Liver (tissue), 9 donors: ENCODE data around the gene PREPL. TPM values are rescaled to one million over a fixed set of nuclear protein-coding genes. Genes with fewer than 3 reads are reported as not detected.

Source experiments
- DNase-seq: peaks from one replicate; pipeline ENCODE4 v3.0.0-alpha.2; 2017; ENCODE audit warnings: low spot score
- H3K27ac ChIP-seq, 2 donors: one replicate each; pipeline ENCODE4 v1.7.0; 2013; ENCODE audit warnings: inconsistent platforms in 2 of 2, low read length in 2 of 2, control low read depth in 1 of 2, low read depth in 1 of 2, mild to moderate bottlenecking in 1 of 2
- H3K27me3 ChIP-seq, 4 donors: one replicate each; pipeline versions ENCODE4 v1.6.1 to v1.7.0; 2013; ENCODE audit warnings: low read length in 3 of 4, inconsistent platforms in 1 of 4, mild to moderate bottlenecking in 1 of 4, moderate library complexity in 1 of 4; ENCODE audit not compliant: control insufficient read depth in 4 of 4, insufficient read depth in 4 of 4
- H3K36me3 ChIP-seq, 4 donors: one replicate each; pipeline versions ENCODE4 v1.6.1 to v1.7.0; 2013; ENCODE audit warnings: low read length in 3 of 4, mild to moderate bottlenecking in 3 of 4, low read depth in 1 of 4, moderate library complexity in 1 of 4; ENCODE audit not compliant: control insufficient read depth in 4 of 4, insufficient read depth in 3 of 4
- H3K4me1 ChIP-seq, 4 donors: one replicate each; pipeline versions ENCODE4 v1.6.1 to v1.7.0; 2013; ENCODE audit warnings: low read length in 3 of 4, mild to moderate bottlenecking in 3 of 4, moderate library complexity in 1 of 4; ENCODE audit not compliant: control insufficient read depth in 4 of 4, insufficient read depth in 4 of 4
- H3K4me3 ChIP-seq, 3 donors: one replicate each; pipeline versions ENCODE4 v1.6.1 to v1.7.0; 2013; ENCODE audit warnings: low read length in 3 of 3, control low read depth in 1 of 3, low read depth in 1 of 3, mild to moderate bottlenecking in 1 of 3
- H3K9ac ChIP-seq, 2 donors: one replicate each; pipeline ENCODE4 v1.7.0; 2013; ENCODE audit warnings: low read length in 2 of 2, mild to moderate bottlenecking in 2 of 2, moderate library complexity in 2 of 2, control low read depth in 1 of 2, low read depth in 1 of 2
- H3K9me3 ChIP-seq, 4 donors: one replicate each; pipeline versions ENCODE4 v1.6.1 to v1.7.0; 2013; ENCODE audit warnings: low read length in 3 of 4; ENCODE audit not compliant: control insufficient read depth in 4 of 4
- FOXA1 ChIP-seq: IDR thresholded peaks from 2 replicates; pipeline ENCODE4 v1.6.1; 2016; ENCODE audit warnings: antibody characterized with exemption
- FOXA2 ChIP-seq: IDR thresholded peaks from 2 replicates; pipeline ENCODE4 v1.6.1; 2016; ENCODE audit warnings: antibody characterized with exemption
- GABPA ChIP-seq, 2 donors: IDR thresholded peaks in 1 of 2; conservative IDR thresholded peaks in 1 of 2; 2 replicates each; pipeline ENCODE4 v1.6.1; 2016; ENCODE audit warnings: antibody characterized with exemption in 2 of 2, mild to moderate bottlenecking in 1 of 2, moderate library complexity in 1 of 2
- HNF4G ChIP-seq: IDR thresholded peaks from 2 replicates; pipeline ENCODE4 v1.6.1; 2016; ENCODE audit warnings: antibody characterized with exemption
- RAD21 ChIP-seq, 2 donors: IDR thresholded peaks; 2 replicates each; pipeline ENCODE4 v1.6.1; 2016; ENCODE audit warnings: antibody characterized with exemption in 2 of 2, mild to moderate bottlenecking in 2 of 2
- RXRA ChIP-seq, 2 donors: IDR thresholded peaks; 2 replicates each; pipeline ENCODE4 v1.6.1; 2017 to 2018; ENCODE audit warnings: antibody characterized with exemption in 2 of 2, mild to moderate bottlenecking in 1 of 2
- TAF1 ChIP-seq: conservative IDR thresholded peaks from 2 replicates; pipeline ENCODE4 v1.6.1; 2016; ENCODE audit warnings: antibody characterized with exemption, mild to moderate bottlenecking
- WGBS: extraction: QIAGEN DNeasy Blood & Tissue Kit; methylation state at CpG from one replicate; pipeline ENCODE4 v1.1.7; 2013; 5-methylcytosine and 5-hydroxymethylcytosine counted together
- polyA plus RNA-seq, 2 donors: library from polyadenylated mRNA; stranded (reverse) in 1 of 2; unstranded in 1 of 2; fragments of 200-250 nt in 1 of 2; fragments of >200 nt in 1 of 2; fragmentation: Nextera tagmentation in 1 of 2; extraction: Ambion mirVana in 1 of 2; gene quantifications; one replicate each; pipeline versions ENCODE4 v1.2.1 to v1.2.3, GENCODE V29; 2013 to 2015
- total RNA-seq, 2 donors: library from RNA; depleted of rRNA; stranded (reverse); fragments of >200 nt; gene quantifications; one replicate each; pipeline ENCODE4 v1.2.3, GENCODE V29; 2014
- TF ChIP-seq, protein P1 (sequence below): IDR thresholded peaks from 2 replicates; pipeline ENCODE4 v1.6.1; 2016; ENCODE audit warnings: antibody characterized with exemption
- TF ChIP-seq, protein P2 (sequence below): IDR thresholded peaks from 2 replicates; pipeline ENCODE4 v1.6.1; 2016; ENCODE audit warnings: antibody characterized with exemption
- TF ChIP-seq, protein P3 (sequence below): IDR thresholded peaks from 2 replicates; pipeline ENCODE4 v1.6.1; 2016; ENCODE audit warnings: antibody characterized with exemption
- TF ChIP-seq, protein P4 (sequence below): IDR thresholded peaks from 2 replicates; pipeline ENCODE4 v1.6.1; 2016; ENCODE audit warnings: antibody characterized with exemption, mild to moderate bottlenecking
- donor health status: healthy.
- donor health status: healthy.
- donor health status: healthy.
- donor health status: healthy.
- donor health status: healthy.

The PREPL gene
- total and polyA plus RNA-seq, 4 donors = 7.9 to 18.8 (median 11.7) TPM

DNA sequence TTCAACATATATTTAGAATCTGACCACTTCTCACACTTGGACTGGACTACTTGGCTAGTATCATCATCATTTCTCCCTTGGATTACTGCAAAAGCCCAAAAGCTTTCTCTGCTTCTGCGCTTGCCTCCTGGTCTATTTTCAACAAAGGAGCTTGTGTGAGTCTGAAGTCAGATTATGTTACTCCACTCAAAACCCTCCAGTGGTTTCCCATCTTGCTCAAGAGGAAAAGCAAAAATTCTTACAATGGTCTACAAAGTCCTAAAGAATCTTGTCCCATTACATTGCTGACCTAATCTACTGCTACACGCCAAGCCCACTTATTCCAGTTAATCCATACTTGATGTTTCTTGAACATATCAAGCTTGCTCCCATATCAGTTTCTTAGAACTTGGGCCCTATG, 9.6 kb downstream of the PREPL start:
- peaks cover 0 to 3% (median under 1%) of the 10 kb centered on the region in 4 donors for H3K36me3 ChIP-seq
- no peaks in the 10 kb centered on the region for H3K27me3 ChIP-seq
- no peak overlapping the region for H3K9ac ChIP-seq
- 91% methylated on average over 2 of the region's 2 CpGs for WGBS
- no peak for DNase-seq
- peaks cover 0 to 3% (median 0%) of the 10 kb centered on the region in 4 donors for H3K4me1 ChIP-seq
- no peak overlapping the region for H3K4me3 ChIP-seq
- no peaks in the 10 kb centered on the region for H3K9me3 ChIP-seq
- TF ChIP-seq, protein P1, sequence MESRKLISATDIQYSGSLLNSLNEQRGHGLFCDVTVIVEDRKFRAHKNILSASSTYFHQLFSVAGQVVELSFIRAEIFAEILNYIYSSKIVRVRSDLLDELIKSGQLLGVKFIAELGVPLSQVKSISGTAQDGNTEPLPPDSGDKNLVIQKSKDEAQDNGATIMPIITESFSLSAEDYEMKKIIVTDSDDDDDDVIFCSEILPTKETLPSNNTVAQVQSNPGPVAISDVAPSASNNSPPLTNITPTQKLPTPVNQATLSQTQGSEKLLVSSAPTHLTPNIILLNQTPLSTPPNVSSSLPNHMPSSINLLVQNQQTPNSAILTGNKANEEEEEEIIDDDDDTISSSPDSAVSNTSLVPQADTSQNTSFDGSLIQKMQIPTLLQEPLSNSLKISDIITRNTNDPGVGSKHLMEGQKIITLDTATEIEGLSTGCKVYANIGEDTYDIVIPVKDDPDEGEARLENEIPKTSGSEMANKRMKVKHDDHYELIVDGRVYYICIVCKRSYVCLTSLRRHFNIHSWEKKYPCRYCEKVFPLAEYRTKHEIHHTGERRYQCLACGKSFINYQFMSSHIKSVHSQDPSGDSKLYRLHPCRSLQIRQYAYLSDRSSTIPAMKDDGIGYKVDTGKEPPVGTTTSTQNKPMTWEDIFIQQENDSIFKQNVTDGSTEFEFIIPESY = no peak
- no peak for TF ChIP-seq HNF4G
- no peak for TF ChIP-seq FOXA1
- TF ChIP-seq TAF1 = no peak
- TF ChIP-seq, protein P2, sequence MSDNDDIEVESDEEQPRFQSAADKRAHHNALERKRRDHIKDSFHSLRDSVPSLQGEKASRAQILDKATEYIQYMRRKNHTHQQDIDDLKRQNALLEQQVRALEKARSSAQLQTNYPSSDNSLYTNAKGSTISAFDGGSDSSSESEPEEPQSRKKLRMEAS = no peak
- TF ChIP-seq, protein P3, sequence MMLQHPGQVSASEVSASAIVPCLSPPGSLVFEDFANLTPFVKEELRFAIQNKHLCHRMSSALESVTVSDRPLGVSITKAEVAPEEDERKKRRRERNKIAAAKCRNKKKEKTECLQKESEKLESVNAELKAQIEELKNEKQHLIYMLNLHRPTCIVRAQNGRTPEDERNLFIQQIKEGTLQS = no peak
- no peak for TF ChIP-seq RAD21 (IDR thresholded peaks at IDR 0.05)
- H3K27ac ChIP-seq = no peak overlapping the region

DNA sequence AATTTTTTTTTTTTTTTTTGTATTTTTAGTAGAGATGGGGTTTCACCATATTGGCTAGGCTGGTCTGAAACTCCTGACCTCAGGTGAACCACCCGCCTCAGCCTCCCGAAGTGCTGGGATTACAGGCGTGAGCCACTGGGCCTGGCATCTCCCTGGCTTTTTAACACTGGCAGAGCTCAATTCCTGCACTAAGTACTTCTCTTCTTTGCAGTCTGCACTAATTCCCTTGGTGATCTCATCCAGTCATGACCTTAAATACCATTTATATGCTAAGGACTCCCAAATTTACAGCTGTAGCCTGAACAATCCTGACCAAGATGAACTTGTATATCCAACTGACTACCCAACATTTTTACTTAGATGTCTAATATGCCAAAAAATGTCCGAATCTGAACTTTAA, 10.2 kb downstream of the PREPL start:
- no peak overlapping the region for H3K4me3 ChIP-seq
- no peaks in the 10 kb centered on the region for H3K9me3 ChIP-seq
- peaks cover 0 to 3% (median 0%) of the 10 kb centered on the region in 4 donors for H3K4me1 ChIP-seq
- H3K27me3 ChIP-seq = no peaks in the 10 kb centered on the region
- no peak overlapping the region for H3K9ac ChIP-seq
- TF ChIP-seq, protein P2 = no peak
- TF ChIP-seq GABPA (IDR thresholded peaks at IDR 0.05 in 1 of 2, conservative IDR thresholded peaks at IDR 0.05 in 1 of 2) (no peak), TAF1 (no peak), RAD21 (IDR thresholded peaks at IDR 0.05) (no peak), HNF4G (no peak), RXRA (IDR thresholded peaks at IDR 0.05) (no peak), FOXA2 (no peak)
- TF ChIP-seq, protein P1 = no peak
- TF ChIP-seq, protein P4, sequence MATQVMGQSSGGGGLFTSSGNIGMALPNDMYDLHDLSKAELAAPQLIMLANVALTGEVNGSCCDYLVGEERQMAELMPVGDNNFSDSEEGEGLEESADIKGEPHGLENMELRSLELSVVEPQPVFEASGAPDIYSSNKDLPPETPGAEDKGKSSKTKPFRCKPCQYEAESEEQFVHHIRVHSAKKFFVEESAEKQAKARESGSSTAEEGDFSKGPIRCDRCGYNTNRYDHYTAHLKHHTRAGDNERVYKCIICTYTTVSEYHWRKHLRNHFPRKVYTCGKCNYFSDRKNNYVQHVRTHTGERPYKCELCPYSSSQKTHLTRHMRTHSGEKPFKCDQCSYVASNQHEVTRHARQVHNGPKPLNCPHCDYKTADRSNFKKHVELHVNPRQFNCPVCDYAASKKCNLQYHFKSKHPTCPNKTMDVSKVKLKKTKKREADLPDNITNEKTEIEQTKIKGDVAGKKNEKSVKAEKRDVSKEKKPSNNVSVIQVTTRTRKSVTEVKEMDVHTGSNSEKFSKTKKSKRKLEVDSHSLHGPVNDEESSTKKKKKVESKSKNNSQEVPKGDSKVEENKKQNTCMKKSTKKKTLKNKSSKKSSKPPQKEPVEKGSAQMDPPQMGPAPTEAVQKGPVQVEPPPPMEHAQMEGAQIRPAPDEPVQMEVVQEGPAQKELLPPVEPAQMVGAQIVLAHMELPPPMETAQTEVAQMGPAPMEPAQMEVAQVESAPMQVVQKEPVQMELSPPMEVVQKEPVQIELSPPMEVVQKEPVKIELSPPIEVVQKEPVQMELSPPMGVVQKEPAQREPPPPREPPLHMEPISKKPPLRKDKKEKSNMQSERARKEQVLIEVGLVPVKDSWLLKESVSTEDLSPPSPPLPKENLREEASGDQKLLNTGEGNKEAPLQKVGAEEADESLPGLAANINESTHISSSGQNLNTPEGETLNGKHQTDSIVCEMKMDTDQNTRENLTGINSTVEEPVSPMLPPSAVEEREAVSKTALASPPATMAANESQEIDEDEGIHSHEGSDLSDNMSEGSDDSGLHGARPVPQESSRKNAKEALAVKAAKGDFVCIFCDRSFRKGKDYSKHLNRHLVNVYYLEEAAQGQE = no peak
- H3K27ac ChIP-seq = no peak overlapping the region
- H3K36me3 ChIP-seq = peaks cover 0 to 3% (median 0%) of the 10 kb centered on the region in 4 donors
- 86% methylated on average over 4 of the region's 4 CpGs for WGBS
- no peak for DNase-seq
